Measurements from ENCODE around the gene APCDD1.

- TF ChIP-seq CTCF (IDR thresholded peaks at IDR 0.05) = no peak
- TF ChIP-seq EZH2 (IDR thresholded peaks at IDR 0.05) = no peak
These were observed 48.4 kb upstream of the APCDD1 start for GRCh38 chr18:10405816-10406663.

Measured in neural progenitor cell (in vitro differentiated cells).